Breast epithelium (tissue), 3 donors: ENCODE measurements around the gene TEX9.
"Not testable (repeated sequence)": the region's sequence is repeated elsewhere in the genome, so short reads cannot be mapped to it uniquely, and the experiment has no call there.

Experiments
- POLR2A ChIP-seq: fragments of 450-650 bp; IDR thresholded peaks from one replicate; pipeline ENCODE4 v1.6.1; 2016; ENCODE audit warnings: antibody characterized with exemption, mild to moderate bottlenecking, moderate library complexity
- POLR2AphosphoS5 ChIP-seq, 3 donors: sonication (generic); formaldehyde crosslinking; IDR thresholded peaks; one replicate each; pipeline ENCODE4 v1.6.1; 2017; ENCODE audit warnings: antibody characterized with exemption in 3 of 3
- TF ChIP-seq, protein P1 (sequence below), 3 donors: fragments of 450-650 bp; IDR thresholded peaks; one replicate each; pipeline ENCODE4 v1.5.1; 2016 to 2017; ENCODE audit warnings: antibody characterized with exemption in 3 of 3, mild to moderate bottlenecking in 3 of 3, moderate library complexity in 3 of 3

GRCh38 chr15:56377822-56378221 lies 12.6 kb downstream of the TEX9 start:
- not testable (repeated sequence) for TF ChIP-seq POLR2AphosphoS5 (IDR thresholded peaks at IDR 0.05); POLR2A
- TF ChIP-seq, protein P1, sequence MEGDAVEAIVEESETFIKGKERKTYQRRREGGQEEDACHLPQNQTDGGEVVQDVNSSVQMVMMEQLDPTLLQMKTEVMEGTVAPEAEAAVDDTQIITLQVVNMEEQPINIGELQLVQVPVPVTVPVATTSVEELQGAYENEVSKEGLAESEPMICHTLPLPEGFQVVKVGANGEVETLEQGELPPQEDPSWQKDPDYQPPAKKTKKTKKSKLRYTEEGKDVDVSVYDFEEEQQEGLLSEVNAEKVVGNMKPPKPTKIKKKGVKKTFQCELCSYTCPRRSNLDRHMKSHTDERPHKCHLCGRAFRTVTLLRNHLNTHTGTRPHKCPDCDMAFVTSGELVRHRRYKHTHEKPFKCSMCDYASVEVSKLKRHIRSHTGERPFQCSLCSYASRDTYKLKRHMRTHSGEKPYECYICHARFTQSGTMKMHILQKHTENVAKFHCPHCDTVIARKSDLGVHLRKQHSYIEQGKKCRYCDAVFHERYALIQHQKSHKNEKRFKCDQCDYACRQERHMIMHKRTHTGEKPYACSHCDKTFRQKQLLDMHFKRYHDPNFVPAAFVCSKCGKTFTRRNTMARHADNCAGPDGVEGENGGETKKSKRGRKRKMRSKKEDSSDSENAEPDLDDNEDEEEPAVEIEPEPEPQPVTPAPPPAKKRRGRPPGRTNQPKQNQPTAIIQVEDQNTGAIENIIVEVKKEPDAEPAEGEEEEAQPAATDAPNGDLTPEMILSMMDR (IDR thresholded peaks at IDR 0.05) = not testable (repeated sequence)
